Neural cell (in vitro differentiated cells): ENCODE measurements around the gene SLC2A1. TPM values are rescaled to one million over a fixed set of nuclear protein-coding genes. Genes with fewer than 3 reads are reported as not detected.

Experiments used
- H2AFZ ChIP-seq: fragments of 200-600, 300-800 bp; sonication (generic), shearing (Covaris generic); 2 replicates; pipeline ENCODE4 v1.6.0; 2014; ENCODE audit warnings: low read depth, mild to moderate bottlenecking, antibody characterized with exemption, low read length, moderate library complexity
- H3F3A ChIP-seq: fragments of 200-600 bp; shearing (Covaris generic); 2 replicates; pipeline ENCODE4 v1.6.1; 2016; ENCODE audit warnings: mild to moderate bottlenecking, moderate library complexity, mixed read lengths, antibody characterized with exemption, low read length; ENCODE audit not compliant: insufficient read depth, poor library complexity, severe bottlenecking
- H3K27ac ChIP-seq: fragments of 200-600, 300-800 bp; sonication (generic), shearing (Covaris generic); 2 replicates; pipeline ENCODE4 v1.5.1; 2014; ENCODE audit warnings: mild to moderate bottlenecking, low read length, moderate library complexity
- H3K27me3 ChIP-seq: fragments of 300-800, 200-600 bp; sonication (generic), shearing (Covaris generic); 2 replicates; pipeline ENCODE4 v1.6.0; 2014; ENCODE audit warnings: mild to moderate bottlenecking, low read depth, low read length, moderate library complexity; ENCODE audit not compliant: insufficient read depth
- H3K36me3 ChIP-seq: fragments of 300-800, 200-600 bp; sonication (generic), shearing (Covaris generic); 2 replicates; pipeline ENCODE4 v1.5.1; 2014; ENCODE audit warnings: mild to moderate bottlenecking, antibody characterized with exemption, low read length, moderate library complexity; ENCODE audit not compliant: insufficient read depth
- H3K4me2 ChIP-seq: fragments of 300-800, 200-600 bp; sonication (generic), shearing (Covaris generic); 2 replicates; pipeline ENCODE4 v1.6.0; 2014; ENCODE audit warnings: mild to moderate bottlenecking, low read length
- H3K4me3 ChIP-seq: fragments of 300-800, 200-600 bp; sonication (generic), shearing (Covaris generic); 2 replicates; pipeline ENCODE4 v1.5.1; 2014; ENCODE audit warnings: mild to moderate bottlenecking, low read length, moderate library complexity
- H3K79me2 ChIP-seq: fragments of 200-600 bp; shearing (Covaris generic); replicated peaks from 2 replicates; pipeline ENCODE4 v1.6.0; 2014; ENCODE audit warnings: mild to moderate bottlenecking, low read length, moderate library complexity; ENCODE audit not compliant: insufficient read depth
- H3K9ac ChIP-seq: fragments of 300-800, 200-600 bp; sonication (generic), shearing (Covaris generic); 2 replicates; pipeline ENCODE4 v1.6.1; 2016; ENCODE audit warnings: mild to moderate bottlenecking, low read length, mixed read lengths
- H3K9me2 ChIP-seq: fragments of 200-600 bp; shearing (Covaris generic); 2 replicates; pipeline ENCODE4 v1.6.1; 2016; ENCODE audit warnings: mild to moderate bottlenecking, low read length, mixed read lengths; ENCODE audit not compliant: insufficient read depth
- H3K9me3 ChIP-seq: fragments of 200-600, 300-800 bp; sonication (generic), shearing (Covaris generic); 2 replicates; pipeline ENCODE4 v1.6.1; 2016; ENCODE audit warnings: mild to moderate bottlenecking, mixed run types, low read length, moderate library complexity, mixed read lengths
- H4K20me1 ChIP-seq: fragments of 200-600 bp; shearing (Covaris generic); 2 replicates; pipeline ENCODE4 v1.6.1; 2016; ENCODE audit warnings: mild to moderate bottlenecking, mixed run types; ENCODE audit not compliant: insufficient read depth
- EP300 ChIP-seq: fragments of 450-650 bp; conservative IDR thresholded peaks from 2 replicates; pipeline ENCODE4 v1.6.1; 2014; ENCODE audit warnings: antibody characterized with exemption, mild to moderate bottlenecking, moderate library complexity; ENCODE audit not compliant: poor library complexity, severe bottlenecking
- EZH2 ChIP-seq: fragments of 200-600, 300-800 bp; shearing (Covaris generic), sonication (generic); IDR thresholded peaks from 2 replicates; pipeline ENCODE4 v1.6.1; 2014; ENCODE audit warnings: antibody characterized with exemption, low read length, borderline replicate concordance, mild to moderate bottlenecking; ENCODE audit not compliant: insufficient read depth, poor library complexity, severe bottlenecking
- MXI1 ChIP-seq: fragments of 450-650 bp; conservative IDR thresholded peaks from 2 replicates; pipeline ENCODE4 v1.6.1; 2014; ENCODE audit warnings: antibody characterized with exemption, mild to moderate bottlenecking; ENCODE audit not compliant: poor library complexity, severe bottlenecking
- POLR2AphosphoS5 ChIP-seq: IDR thresholded peaks from 2 replicates; pipeline ENCODE4 v1.6.1; 2012
- RAD21 ChIP-seq: fragments of 450-650 bp; conservative IDR thresholded peaks from 2 replicates; pipeline ENCODE4 v1.6.1; 2014; ENCODE audit warnings: antibody characterized with exemption, mild to moderate bottlenecking, moderate library complexity
- REST ChIP-seq: IDR thresholded peaks from 2 replicates; pipeline ENCODE4 v1.6.1; 2012; ENCODE audit warnings: borderline replicate concordance
- SMC3 ChIP-seq: fragments of 450-650 bp; conservative IDR thresholded peaks from 2 replicates; pipeline ENCODE4 v1.6.1; 2014; ENCODE audit warnings: antibody characterized with exemption, mild to moderate bottlenecking, moderate library complexity; ENCODE audit not compliant: poor library complexity
- TAF1 ChIP-seq: IDR thresholded peaks from 2 replicates; pipeline ENCODE4 v1.6.1; 2012; ENCODE audit warnings: low read depth
- polyA plus RNA-seq: library from polyadenylated mRNA; depleted of rRNA; stranded (reverse); fragments of >200 nt; gene quantifications from 2 replicates; pipeline ENCODE4 v1.2.3, GENCODE V29; 2014
- TF ChIP-seq, protein P1 (sequence below): fragments of 450-650 bp; IDR thresholded peaks from 2 replicates; pipeline ENCODE4 v1.5.1; 2014; ENCODE audit warnings: antibody characterized with exemption, mild to moderate bottlenecking, moderate library complexity; ENCODE audit not compliant: poor library complexity, severe bottlenecking

SLC2A1 gene
- polyA plus RNA-seq, 1 donor from 2014 or later: 39.4 TPM

- no peaks in the 10 kb centered on the region for H3K79me2 ChIP-seq
- H3K4me3 ChIP-seq: no peak overlapping the region
- H2AFZ ChIP-seq: no peak overlapping the region
- no peak overlapping the region for H3K27ac ChIP-seq
- no peak for TF ChIP-seq TAF1
- no peak for TF ChIP-seq EZH2
- no peak for TF ChIP-seq REST
- TF ChIP-seq RAD21: no peak
- no peak for TF ChIP-seq SMC3
- no peak for TF ChIP-seq MXI1
- TF ChIP-seq, protein P1, sequence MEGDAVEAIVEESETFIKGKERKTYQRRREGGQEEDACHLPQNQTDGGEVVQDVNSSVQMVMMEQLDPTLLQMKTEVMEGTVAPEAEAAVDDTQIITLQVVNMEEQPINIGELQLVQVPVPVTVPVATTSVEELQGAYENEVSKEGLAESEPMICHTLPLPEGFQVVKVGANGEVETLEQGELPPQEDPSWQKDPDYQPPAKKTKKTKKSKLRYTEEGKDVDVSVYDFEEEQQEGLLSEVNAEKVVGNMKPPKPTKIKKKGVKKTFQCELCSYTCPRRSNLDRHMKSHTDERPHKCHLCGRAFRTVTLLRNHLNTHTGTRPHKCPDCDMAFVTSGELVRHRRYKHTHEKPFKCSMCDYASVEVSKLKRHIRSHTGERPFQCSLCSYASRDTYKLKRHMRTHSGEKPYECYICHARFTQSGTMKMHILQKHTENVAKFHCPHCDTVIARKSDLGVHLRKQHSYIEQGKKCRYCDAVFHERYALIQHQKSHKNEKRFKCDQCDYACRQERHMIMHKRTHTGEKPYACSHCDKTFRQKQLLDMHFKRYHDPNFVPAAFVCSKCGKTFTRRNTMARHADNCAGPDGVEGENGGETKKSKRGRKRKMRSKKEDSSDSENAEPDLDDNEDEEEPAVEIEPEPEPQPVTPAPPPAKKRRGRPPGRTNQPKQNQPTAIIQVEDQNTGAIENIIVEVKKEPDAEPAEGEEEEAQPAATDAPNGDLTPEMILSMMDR: no peak
- no peak overlapping the region for H3K9ac ChIP-seq
- H3K9me3 ChIP-seq: no peaks in the 10 kb centered on the region
- no peaks in the 10 kb centered on the region for H3K9me2 ChIP-seq
- no peaks in the 10 kb centered on the region for H3F3A ChIP-seq
- no peaks in the 10 kb centered on the region for H3K27me3 ChIP-seq
- H3K36me3 ChIP-seq: no peaks in the 10 kb centered on the region
- H4K20me1 ChIP-seq: no peaks in the 10 kb centered on the region
- no peak overlapping the region for H3K4me2 ChIP-seq
Observed at GRCh38 chr1:42887366-42887765, 71.3 kb downstream of the SLC2A1 start.

GRCh38 chr1:42886800-42887199, 71.9 kb downstream of the SLC2A1 start:
- no peaks in the 10 kb centered on the region for H3K27me3 ChIP-seq
- no peak overlapping the region for H2AFZ ChIP-seq
- TF ChIP-seq TAF1 (no peak), EP300 (no peak), REST (no peak), EZH2 (no peak), MXI1 (no peak), SMC3 (no peak), POLR2AphosphoS5 (no peak), RAD21 (no peak)
- TF ChIP-seq, protein P1: no peak
- H3F3A ChIP-seq: no peaks in the 10 kb centered on the region
- H3K4me2 ChIP-seq: no peak overlapping the region
- H3K36me3 ChIP-seq: no peaks in the 10 kb centered on the region
- H3K9ac ChIP-seq: no peak overlapping the region
- no peaks in the 10 kb centered on the region for H3K79me2 ChIP-seq
- H4K20me1 ChIP-seq: no peaks in the 10 kb centered on the region
- no peaks in the 10 kb centered on the region for H3K9me3 ChIP-seq
- no peak overlapping the region for H3K27ac ChIP-seq
- no peaks in the 10 kb centered on the region for H3K9me2 ChIP-seq
- no peak overlapping the region for H3K4me3 ChIP-seq
